Activated T-helper 2 cell treated with anti-CD3 and anti-CD28 coated beads, Interferon-gamma antibody, Interleukin-2, Interleukin-4, amounts not matched to agents 10 μg/mL and 5 μg/mL and 100 μg/mL, durations not matched to agents 14 hours and 24 hours and 36 hours (primary cell): ENCODE results near the gene UGT2B15. TPM values are rescaled to one million over a fixed set of nuclear protein-coding genes. Genes with fewer than 3 reads are reported as not detected.
"Not testable (repeated sequence)": the region's sequence is repeated elsewhere in the genome, so short reads cannot be mapped to it uniquely, and the experiment has no call there.

Experiments
- DNase-seq: peaks from one replicate; pipeline ENCODE4 v3.0.0; 2021; ENCODE audit warnings: low spot score
- H3K27ac Mint-ChIP-seq: one replicate; pipeline ENCODE4 v1.8.0; 2021; ENCODE audit warnings: mixed read lengths
- H3K27me3 Mint-ChIP-seq: one replicate; pipeline ENCODE4 v1.8.0; 2021; ENCODE audit warnings: low read depth, mixed read lengths
- H3K36me3 Mint-ChIP-seq: one replicate; pipeline ENCODE4 v1.8.0; 2021; ENCODE audit warnings: low read depth, mixed read lengths
- H3K4me1 Mint-ChIP-seq: one replicate; pipeline ENCODE4 v1.8.0; 2021; ENCODE audit warnings: low read depth, mixed read lengths
- H3K4me3 Mint-ChIP-seq: one replicate; pipeline ENCODE4 v1.8.0; 2021; ENCODE audit warnings: low read depth, mild to moderate bottlenecking, moderate library complexity, mixed read lengths
- H3K9me3 Mint-ChIP-seq: one replicate; pipeline ENCODE4 v1.8.0; 2021; ENCODE audit warnings: mixed read lengths
- intact Hi-C: fragments of 100-400 bp; cut with micrococcal nuclease; formaldehyde crosslinking; loops from one replicate; pipeline ENCODE4 v1.15.1; 2023
- total RNA-seq: library from RNA; stranded (reverse); gene quantifications from 2 replicates; pipeline ENCODE4 v1.2.3, GENCODE V29; 2022

The UGT2B15 gene
- total RNA-seq, 1 donor from 2014 or later: not detected

GRCh38 chr4:68630371-68630770, 40.1 kb downstream of the UGT2B15 start:
- Mint-ChIP-seq H3K4me1 (no peaks in the 10 kb centered on the region), H3K36me3 (no peaks in the 10 kb centered on the region), H3K27ac (no peak overlapping the region), H3K9me3 (no peaks in the 10 kb centered on the region), H3K27me3 (no peaks in the 10 kb centered on the region), H3K4me3 (no peak overlapping the region)
- no peak for DNase-seq
- intact Hi-C loops: no loop called here

- H3K36me3 Mint-ChIP-seq, intact Hi-C loops, H3K9me3 Mint-ChIP-seq, H3K27me3 Mint-ChIP-seq, H3K4me1 Mint-ChIP-seq, H3K4me3 Mint-ChIP-seq, DNase-seq, H3K27ac Mint-ChIP-seq: not testable (repeated sequence)
Measured at GRCh38 chr4:68622731-68623130, 47.7 kb downstream of the UGT2B15 start.

- no peaks in the 10 kb centered on the region for H3K9me3 Mint-ChIP-seq
- H3K4me1 Mint-ChIP-seq: no peaks in the 10 kb centered on the region
- no peaks in the 10 kb centered on the region for H3K27me3 Mint-ChIP-seq
- no peak for DNase-seq
- H3K36me3 Mint-ChIP-seq: no peaks in the 10 kb centered on the region
- H3K27ac Mint-ChIP-seq: no peak overlapping the region
- intact Hi-C loops: no loop called here
- no peak overlapping the region for H3K4me3 Mint-ChIP-seq
Measured at GRCh38 chr4:68617003-68617698, 53.3 kb downstream of the UGT2B15 start.

GRCh38 chr4:68615699-68616422, 54.6 kb downstream of the UGT2B15 start:
- no peaks in the 10 kb centered on the region for H3K36me3 Mint-ChIP-seq
- H3K27ac Mint-ChIP-seq: no peak overlapping the region
- H3K4me3 Mint-ChIP-seq: no peak overlapping the region
- DNase-seq: no peak
- intact Hi-C loops: no loop called here
- H3K9me3 Mint-ChIP-seq: no peaks in the 10 kb centered on the region
- no peaks in the 10 kb centered on the region for H3K4me1 Mint-ChIP-seq
- H3K27me3 Mint-ChIP-seq: no peaks in the 10 kb centered on the region

- Mint-ChIP-seq H3K36me3 (no peaks in the 10 kb centered on the region), H3K9me3 (no peaks in the 10 kb centered on the region), H3K27me3 (no peaks in the 10 kb centered on the region), H3K4me3 (no peak overlapping the region), H3K4me1 (no peaks in the 10 kb centered on the region), H3K27ac (no peak overlapping the region)
- intact Hi-C loops: no loop called here
- no peak for DNase-seq
Measured at GRCh38 chr4:68613752-68614151, 56.7 kb downstream of the UGT2B15 start.

GRCh38 chr4:68606240-68606639, 64.2 kb downstream of the UGT2B15 start:
- no peak overlapping the region for H3K27ac Mint-ChIP-seq
- DNase-seq: no peak
- no peaks in the 10 kb centered on the region for H3K4me1 Mint-ChIP-seq
- intact Hi-C loops: no loop called here
- H3K36me3 Mint-ChIP-seq: no peaks in the 10 kb centered on the region
- no peaks in the 10 kb centered on the region for H3K9me3 Mint-ChIP-seq
- no peak overlapping the region for H3K4me3 Mint-ChIP-seq
- no peaks in the 10 kb centered on the region for H3K27me3 Mint-ChIP-seq

GRCh38 chr4:68599150-68599549, 71.3 kb downstream of the UGT2B15 start:
- no peaks in the 10 kb centered on the region for H3K9me3 Mint-ChIP-seq
- DNase-seq: no peak
- no peaks in the 10 kb centered on the region for H3K27me3 Mint-ChIP-seq
- no peaks in the 10 kb centered on the region for H3K4me1 Mint-ChIP-seq
- no peak overlapping the region for H3K27ac Mint-ChIP-seq
- no peaks in the 10 kb centered on the region for H3K36me3 Mint-ChIP-seq
- no peak overlapping the region for H3K4me3 Mint-ChIP-seq
- intact Hi-C loops: no loop called here

GRCh38 chr4:68597482-68597881, 73.0 kb downstream of the UGT2B15 start:
- H3K4me1 Mint-ChIP-seq: no peaks in the 10 kb centered on the region
- no peak for DNase-seq
- H3K36me3 Mint-ChIP-seq: no peaks in the 10 kb centered on the region
- H3K27ac Mint-ChIP-seq: no peak overlapping the region
- intact Hi-C loops: no loop called here
- H3K4me3 Mint-ChIP-seq: no peak overlapping the region
- no peaks in the 10 kb centered on the region for H3K27me3 Mint-ChIP-seq
- no peaks in the 10 kb centered on the region for H3K9me3 Mint-ChIP-seq

Other genes starting within 250 kb of the UGT2B15 start
- not detected in 2 replicates for gene TMPRSS11E, start 223.2 kb downstream of the UGT2B15 start, total RNA-seq
- gene UGT2B17, start 94.3 kb downstream of the UGT2B15 start, total RNA-seq: not detected in 2 replicates
- gene UGT2B10, start 145.3 kb upstream of the UGT2B15 start, total RNA-seq: not detected in 2 replicates